IMR-90 (cell line): ENCODE measurements around the gene CLRN3. TPM values are rescaled to one million over a fixed set of nuclear protein-coding genes. Genes with fewer than 3 reads are reported as not detected.

Experiments
- ATAC-seq: fragments of 200-7000 bp; cut with Tn5 transposase; 2 replicates; pipeline ENCODE4 v1.9.1; 2020; ENCODE audit warnings: low read depth, mild to moderate bottlenecking, moderate library complexity
- BruUV-seq: library from RNA; stranded (reverse); fragments of 400-500 nt; replicated peaks from 2 replicates; lab custom pipeline; 2021; lab: Mats Ljungman, UMichigan
- CTCF ChIA-PET: fragments of 300-600 bp; formaldehyde crosslinking; extraction: SDS; loops from one replicate; lab custom pipeline; 2021; ENCODE audit warnings: antibody characterized with exemption; lab: Yijun Ruan, JAX
- POLR2A ChIA-PET: fragments of 300-600 bp; sonication (Branson Sonifier 250); formaldehyde crosslinking; loops from one replicate; lab custom pipeline; 2022; ENCODE audit warnings: antibody characterized with exemption; ENCODE audit not compliant: unreplicated experiment; lab: Charles Lee
- DNase-seq: peaks from one replicate; pipeline ENCODE4 v3.0.0; 2013
- H2AFZ ChIP-seq: replicated peaks from 2 replicates; pipeline ENCODE3; 2013; ENCODE audit warnings: low read length, mild to moderate bottlenecking; ENCODE audit not compliant: poor library complexity
- H2AK5ac ChIP-seq: 2 replicates; pipeline ENCODE4 v1.6.1; 2013; ENCODE audit warnings: low read depth, low read length, inconsistent platforms
- H2AK9ac ChIP-seq: replicated peaks from 2 replicates; pipeline ENCODE3; 2013; ENCODE audit warnings: mild to moderate bottlenecking, low read depth, low read length, moderate library complexity; ENCODE audit not compliant: poor library complexity
- H2BK120ac ChIP-seq: 2 replicates; pipeline ENCODE4 v1.6.1; 2013; ENCODE audit warnings: low read depth, low read length, inconsistent platforms
- H2BK15ac ChIP-seq: 3 replicates; pipeline ENCODE4 v1.6.1; 2013; ENCODE audit warnings: low read depth, low read length, inconsistent platforms
- H2BK20ac ChIP-seq: 2 replicates; pipeline ENCODE4 v1.6.1; 2013; ENCODE audit warnings: low read depth, mild to moderate bottlenecking, inconsistent platforms, low read length, moderate library complexity
- H2BK5ac ChIP-seq: 2 replicates; pipeline ENCODE4 v1.6.1; 2013; ENCODE audit warnings: mild to moderate bottlenecking, low read depth, low read length, inconsistent platforms; ENCODE audit not compliant: poor library complexity, severe bottlenecking
- H3K14ac ChIP-seq: replicated peaks from 2 replicates; pipeline ENCODE4 v1.6.1; 2013; ENCODE audit warnings: low read depth, low read length, inconsistent platforms
- H3K18ac ChIP-seq: 2 replicates; pipeline ENCODE4 v1.6.1; 2013; ENCODE audit warnings: low read depth, low read length, control low read depth
- H3K23ac ChIP-seq: 2 replicates; pipeline ENCODE4 v1.6.1; 2013; ENCODE audit warnings: low read depth, low read length, inconsistent platforms
- H3K27ac ChIP-seq: 2 replicates; pipeline ENCODE4 v1.5.1; 2013; ENCODE audit warnings: mild to moderate bottlenecking, control low read depth, low read length; ENCODE audit not compliant: insufficient read depth
- H3K27me3 ChIP-seq: 2 replicates; pipeline ENCODE4 v1.6.1; 2013; ENCODE audit warnings: low read length; ENCODE audit not compliant: control insufficient read depth, insufficient read depth
- H3K36me3 ChIP-seq: 2 replicates; pipeline ENCODE4 v1.6.1; 2013; ENCODE audit warnings: low read length, mixed read lengths; ENCODE audit not compliant: control insufficient read depth, insufficient read depth
- H3K4ac ChIP-seq: 2 replicates; pipeline ENCODE4 v1.6.1; 2013; ENCODE audit warnings: low read depth, low read length, inconsistent platforms
- H3K4me1 ChIP-seq: 2 replicates; pipeline ENCODE4 v1.6.1; 2013; ENCODE audit warnings: low read length, mixed read lengths; ENCODE audit not compliant: control insufficient read depth, insufficient read depth
- H3K4me2 ChIP-seq: 2 replicates; pipeline ENCODE4 v1.6.1; 2013; ENCODE audit warnings: low read depth, mild to moderate bottlenecking, control low read depth, low read length, moderate library complexity
- H3K4me3 ChIP-seq: 2 replicates; pipeline ENCODE4 v1.5.1; 2013; ENCODE audit warnings: low read depth, mild to moderate bottlenecking, control low read depth, low read length, moderate library complexity; ENCODE audit not compliant: insufficient read depth
- H3K56ac ChIP-seq: 2 replicates; pipeline ENCODE4 v1.6.1; 2013; ENCODE audit warnings: low read length, inconsistent platforms; ENCODE audit not compliant: insufficient read depth; ENCODE audit errors: extremely low read depth
- H3K79me1 ChIP-seq, 2 experiments: 2 replicates each; pipeline ENCODE4 v1.6.1; 2013; ENCODE audit warnings: low read length in 2 of 2, inconsistent platforms in 1 of 2, low read depth in 1 of 2
- H3K9ac ChIP-seq: 2 replicates; pipeline ENCODE4 v1.6.1; 2013; ENCODE audit warnings: low read depth, low read length, control low read depth
- H3K9me1 ChIP-seq: 2 replicates; pipeline ENCODE4 v1.6.1; 2013; ENCODE audit warnings: low read length, inconsistent platforms; ENCODE audit not compliant: insufficient read depth
- H3K9me3 ChIP-seq: 2 replicates; pipeline ENCODE4 v1.6.1; 2013; ENCODE audit warnings: low read length; ENCODE audit not compliant: control insufficient read depth, insufficient read depth
- H4K20me1 ChIP-seq: 2 replicates; pipeline ENCODE4 v1.6.1; 2013; ENCODE audit warnings: low read length, inconsistent platforms; ENCODE audit not compliant: insufficient read depth
- H4K5ac ChIP-seq: 2 replicates; pipeline ENCODE4 v1.6.1; 2013; ENCODE audit warnings: mild to moderate bottlenecking, low read depth, low read length, control low read depth
- H4K8ac ChIP-seq, 2 experiments: 2 replicates each; pipeline ENCODE4 v1.6.1; 2013; ENCODE audit warnings: low read depth in 2 of 2, low read length in 2 of 2, control low read depth in 1 of 2, inconsistent platforms in 1 of 2
- H4K91ac ChIP-seq: 2 replicates; pipeline ENCODE4 v1.6.1; 2013; ENCODE audit warnings: low read depth, low read length, inconsistent platforms; ENCODE audit not compliant: insufficient read depth
- BHLHE40 ChIP-seq: fragments of 150-350 bp; IDR thresholded peaks from 2 replicates; pipeline ENCODE4 v1.6.1; 2016; ENCODE audit warnings: mild to moderate bottlenecking, low read depth, low read length
- CEBPB ChIP-seq: IDR thresholded peaks from 2 replicates; pipeline ENCODE4 v1.6.1; 2012; ENCODE audit warnings: low read depth, low read length, improper control_type of control experiment
- CHD1 ChIP-seq: IDR thresholded peaks from 2 replicates; pipeline ENCODE4 v1.6.1; 2012; ENCODE audit warnings: low read depth, low read length, improper control_type of control experiment
- CTCF ChIP-seq: conservative IDR thresholded peaks from 2 replicates; pipeline ENCODE4 v1.5.1; 2012; ENCODE audit warnings: mild to moderate bottlenecking, low read depth, low read length, improper control_type of control experiment
- ELK1 ChIP-seq: fragments of 150-350 bp; IDR thresholded peaks from 2 replicates; pipeline ENCODE4 v1.6.1; 2016; ENCODE audit warnings: low read depth, mild to moderate bottlenecking, low read length, moderate library complexity, borderline replicate concordance
- FOS ChIP-seq: fragments of 150-350 bp; IDR thresholded peaks from 2 replicates; pipeline ENCODE4 v1.6.1; 2016; ENCODE audit warnings: low read depth, low read length
- MAFK ChIP-seq: IDR thresholded peaks from 2 replicates; pipeline ENCODE4 v1.6.1; 2012; ENCODE audit warnings: low read depth, low read length, improper control_type of control experiment
- MAZ ChIP-seq: IDR thresholded peaks from 2 replicates; pipeline ENCODE4 v1.6.1; 2012; ENCODE audit warnings: low read depth, mild to moderate bottlenecking, low read length, improper control_type of control experiment, moderate library complexity, borderline replicate concordance
- MXI1 ChIP-seq: IDR thresholded peaks from 2 replicates; pipeline ENCODE4 v1.6.1; 2012; ENCODE audit warnings: low read depth, mild to moderate bottlenecking, low read length, moderate library complexity, borderline replicate concordance
- POLR2A ChIP-seq: IDR thresholded peaks from 2 replicates; pipeline ENCODE4 v1.6.1; 2012; ENCODE audit warnings: mild to moderate bottlenecking, low read depth, low read length
- RAD21 ChIP-seq: IDR thresholded peaks from 2 replicates; pipeline ENCODE4 v1.6.1; 2012; ENCODE audit warnings: low read length, improper control_type of control experiment
- RCOR1 ChIP-seq: IDR thresholded peaks from 2 replicates; pipeline ENCODE4 v1.6.1; 2012; ENCODE audit warnings: mild to moderate bottlenecking, low read length, improper control_type of control experiment; ENCODE audit not compliant: insufficient replicate concordance
- SMC3 ChIP-seq: fragments of 150-350 bp; IDR thresholded peaks from 2 replicates; pipeline ENCODE4 v1.6.1; 2016; ENCODE audit warnings: low read depth, mild to moderate bottlenecking, antibody characterized with exemption, low read length, moderate library complexity
- USF2 ChIP-seq: fragments of 150-350 bp; IDR thresholded peaks from 2 replicates; pipeline ENCODE4 v1.6.1; 2017; ENCODE audit warnings: mild to moderate bottlenecking, antibody characterized with exemption, low read length, low read depth
- WGBS, 2 experiments: methylation state at CpG; one replicate each; pipeline versions ENCODE4 v1.1.5 to v1.1.7; 2013; ENCODE audit warnings: missing lambda C conversion rate in 2 of 2; ENCODE audit not compliant: insufficient read length in 1 of 2; ENCODE audit errors: extremely low coverage in 2 of 2; 5-methylcytosine and 5-hydroxymethylcytosine counted together
- dilution Hi-C: fragments of 300-500 bp; cut with HindIII; formaldehyde crosslinking; loops from one replicate; pipeline ENCODE4 v1.14.3; 2018; ENCODE audit warnings: low sequenced_read_pairs; ENCODE audit not compliant: unreplicated experiment
- in situ Hi-C: fragments of 300-500 bp; cut with MboI; formaldehyde crosslinking; loops from 3 replicates; pipeline ENCODE4 v1.14.3; 2019; ENCODE audit warnings: low sequenced_read_pairs, inconsistent platforms, mixed read lengths
- intact Hi-C: fragments of 100-400 bp; cut with micrococcal nuclease; formaldehyde crosslinking; loops from 2 replicates; pipeline ENCODE4 v1.10.0; 2022
- polyA plus RNA-seq, 3 experiments: library from polyadenylated mRNA; depleted of rRNA; stranded (reverse); fragments of >200 nt; gene quantifications; 2 replicates each; pipeline ENCODE4 v1.2.3, GENCODE V29; 2012; ENCODE audit warnings: low replicate concordance in 1 of 3
- total RNA-seq: library from RNA; depleted of rRNA; stranded (reverse); fragments of >200 nt; gene quantifications from 2 replicates; pipeline ENCODE4 v1.2.3, GENCODE V29; 2012

The CLRN3 gene
- total and polyA plus RNA-seq, 2 of the 4 experiments (the other 2 are of a cell fraction), result not detected

- no peak overlapping the region for H3K27ac ChIP-seq
- H3K9me1 ChIP-seq, result no peaks in the 10 kb centered on the region
- H3K9me3 ChIP-seq, result no peaks in the 10 kb centered on the region
- no peak overlapping the region for H2BK120ac ChIP-seq
- no peak overlapping the region for H3K4ac ChIP-seq
- H3K56ac ChIP-seq, result no peak overlapping the region
- WGBS, 2 experiments, result no CpG with 5 or more reads among the region's 3 CpGs
- no peak overlapping the region for H3K9ac ChIP-seq
- H3K23ac ChIP-seq, result no peak overlapping the region
- intact Hi-C loops (no loop called here), dilution Hi-C loops (no loop called here), in situ Hi-C loops (no loop called here)
- POLR2A ChIA-PET, result no interaction called here
- DNase-seq, result no peak
- no peak overlapping the region for H4K5ac ChIP-seq
- ATAC-seq, result no peak
- BruUV-seq, result no TSS peak
- no peaks in the 10 kb centered on the region for H3K4me1 ChIP-seq
- H2AK9ac ChIP-seq, result no peak overlapping the region
- no peak overlapping the region for H3K14ac ChIP-seq
- no peaks in the 10 kb centered on the region for H3K79me1 ChIP-seq
- H4K91ac ChIP-seq, result no peak overlapping the region
- no peak overlapping the region for H3K18ac ChIP-seq
- no peaks in the 10 kb centered on the region for H3K36me3 ChIP-seq
- CTCF ChIA-PET, result no interaction called here
- no peak overlapping the region for H4K8ac ChIP-seq
- H3K4me3 ChIP-seq, result no peak overlapping the region
- no peaks in the 10 kb centered on the region for H4K20me1 ChIP-seq
- H3K4me2 ChIP-seq, result no peak overlapping the region
- no peaks in the 10 kb centered on the region for H3K27me3 ChIP-seq
- H2BK15ac ChIP-seq, result no peak overlapping the region
- no peak overlapping the region for H2BK5ac ChIP-seq
- H2AK5ac ChIP-seq, result no peak overlapping the region
- no peak overlapping the region for H2BK20ac ChIP-seq
- TF ChIP-seq FOS (no peak), CEBPB (no peak), BHLHE40 (no peak), CHD1 (no peak), POLR2A (no peak), ELK1 (no peak), SMC3 (no peak), RCOR1 (no peak), MXI1 (no peak), RAD21 (no peak), CTCF (no peak), MAZ (no peak), MAFK (no peak), USF2 (no peak)
- no peak overlapping the region for H2AFZ ChIP-seq
Observed at GRCh38 chr10:127890832-127891334, 1.9 kb downstream of the CLRN3 start.
